Measurements from ENCODE around the gene PEX14.

PEX14 gene

DNA sequence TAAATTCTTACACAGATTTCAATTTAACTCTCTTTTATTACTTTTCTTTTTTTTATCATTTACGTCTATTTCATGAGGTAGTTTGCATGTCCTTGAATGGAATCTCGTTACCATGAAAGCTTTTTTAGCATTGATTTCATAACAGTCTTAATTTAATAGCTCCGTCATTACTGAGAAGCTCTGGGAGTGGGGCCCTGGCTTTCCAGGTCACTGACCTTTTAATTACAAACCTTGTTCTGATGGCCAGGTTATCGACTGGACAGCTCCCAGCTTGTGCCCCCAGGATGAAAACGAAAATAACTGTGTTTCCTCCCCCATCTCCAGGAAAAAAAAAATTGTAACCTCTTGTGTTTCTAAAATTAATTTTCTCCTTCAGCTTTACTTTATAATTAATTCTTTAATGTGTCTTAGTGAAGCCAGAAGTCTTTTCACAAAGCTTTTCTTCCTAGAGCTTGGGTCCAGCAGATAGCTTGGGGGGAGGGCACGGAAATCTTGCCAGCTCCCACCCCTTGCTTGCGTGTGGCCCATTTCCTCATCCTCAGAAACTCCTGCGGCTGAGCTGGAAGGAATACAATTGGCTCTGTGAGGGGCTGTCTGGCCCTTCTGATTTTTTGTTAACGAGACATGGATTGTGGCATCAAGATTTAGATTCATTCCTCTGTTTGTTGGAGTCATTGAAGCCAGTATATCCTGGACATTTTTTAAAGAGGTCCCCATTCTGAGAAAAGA lies 65.7 kb downstream of the PEX14 start:
- no peak for TF ChIP-seq TAF1 (IDR thresholded peaks at IDR 0.05; ENCODE audit: low read depth)
- no peak for TF ChIP-seq CREB1 (IDR thresholded peaks at IDR 0.05; ENCODE audit: low read depth)
- no peak for TF ChIP-seq YY1 (IDR thresholded peaks at IDR 0.05; ENCODE audit: low read depth)
- TF ChIP-seq, protein P1, sequence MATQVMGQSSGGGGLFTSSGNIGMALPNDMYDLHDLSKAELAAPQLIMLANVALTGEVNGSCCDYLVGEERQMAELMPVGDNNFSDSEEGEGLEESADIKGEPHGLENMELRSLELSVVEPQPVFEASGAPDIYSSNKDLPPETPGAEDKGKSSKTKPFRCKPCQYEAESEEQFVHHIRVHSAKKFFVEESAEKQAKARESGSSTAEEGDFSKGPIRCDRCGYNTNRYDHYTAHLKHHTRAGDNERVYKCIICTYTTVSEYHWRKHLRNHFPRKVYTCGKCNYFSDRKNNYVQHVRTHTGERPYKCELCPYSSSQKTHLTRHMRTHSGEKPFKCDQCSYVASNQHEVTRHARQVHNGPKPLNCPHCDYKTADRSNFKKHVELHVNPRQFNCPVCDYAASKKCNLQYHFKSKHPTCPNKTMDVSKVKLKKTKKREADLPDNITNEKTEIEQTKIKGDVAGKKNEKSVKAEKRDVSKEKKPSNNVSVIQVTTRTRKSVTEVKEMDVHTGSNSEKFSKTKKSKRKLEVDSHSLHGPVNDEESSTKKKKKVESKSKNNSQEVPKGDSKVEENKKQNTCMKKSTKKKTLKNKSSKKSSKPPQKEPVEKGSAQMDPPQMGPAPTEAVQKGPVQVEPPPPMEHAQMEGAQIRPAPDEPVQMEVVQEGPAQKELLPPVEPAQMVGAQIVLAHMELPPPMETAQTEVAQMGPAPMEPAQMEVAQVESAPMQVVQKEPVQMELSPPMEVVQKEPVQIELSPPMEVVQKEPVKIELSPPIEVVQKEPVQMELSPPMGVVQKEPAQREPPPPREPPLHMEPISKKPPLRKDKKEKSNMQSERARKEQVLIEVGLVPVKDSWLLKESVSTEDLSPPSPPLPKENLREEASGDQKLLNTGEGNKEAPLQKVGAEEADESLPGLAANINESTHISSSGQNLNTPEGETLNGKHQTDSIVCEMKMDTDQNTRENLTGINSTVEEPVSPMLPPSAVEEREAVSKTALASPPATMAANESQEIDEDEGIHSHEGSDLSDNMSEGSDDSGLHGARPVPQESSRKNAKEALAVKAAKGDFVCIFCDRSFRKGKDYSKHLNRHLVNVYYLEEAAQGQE (IDR thresholded peaks at IDR 0.05; ENCODE audit: low read depth) = peak; percentile 19; the same call in 1 of the 2 replicates

DNA sequence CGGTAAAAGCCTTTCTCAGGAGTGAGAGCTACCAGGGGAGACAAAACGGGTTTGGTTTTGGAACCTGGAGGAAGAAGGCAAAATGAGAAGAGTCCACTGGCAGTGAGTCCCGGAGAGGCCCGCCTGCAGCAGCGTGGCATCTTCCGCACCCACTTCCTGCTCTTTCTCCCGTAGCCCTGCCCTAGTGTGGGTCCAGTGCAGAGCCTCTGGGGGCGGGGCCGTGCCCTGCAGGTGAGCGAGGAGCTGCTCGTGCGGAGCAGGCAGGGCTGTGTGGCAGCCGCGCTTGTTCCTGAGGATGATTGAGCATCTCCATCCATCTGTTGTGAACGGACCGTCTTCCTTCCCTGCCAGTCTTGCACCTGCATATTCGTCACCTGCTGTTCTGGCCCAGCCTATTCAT lies 66.5 kb downstream of the PEX14 start:
- no peak for TF ChIP-seq TAF1 (IDR thresholded peaks at IDR 0.05; ENCODE audit: low read depth)
- no peak for TF ChIP-seq EP300 (IDR thresholded peaks at IDR 0.05; ENCODE audit: borderline replicate concordance)
- TF ChIP-seq TCF12 (IDR thresholded peaks at IDR 0.05; ENCODE audit: low read depth) = no peak
- TF ChIP-seq NFIC (IDR thresholded peaks at IDR 0.05) = no peak
- TF ChIP-seq EGR1 (IDR thresholded peaks at IDR 0.05) = no peak
- TF ChIP-seq ZBTB7A (IDR thresholded peaks at IDR 0.05; ENCODE audit: low read depth) = no peak
- TF ChIP-seq RAD21 (IDR thresholded peaks at IDR 0.05; ENCODE audit: low read depth) = no peak
- TF ChIP-seq YY1 (IDR thresholded peaks at IDR 0.05; ENCODE audit: low read depth) = no peak
- TF ChIP-seq, protein P1 (IDR thresholded peaks at IDR 0.05; ENCODE audit: low read depth) = no peak

DNA sequence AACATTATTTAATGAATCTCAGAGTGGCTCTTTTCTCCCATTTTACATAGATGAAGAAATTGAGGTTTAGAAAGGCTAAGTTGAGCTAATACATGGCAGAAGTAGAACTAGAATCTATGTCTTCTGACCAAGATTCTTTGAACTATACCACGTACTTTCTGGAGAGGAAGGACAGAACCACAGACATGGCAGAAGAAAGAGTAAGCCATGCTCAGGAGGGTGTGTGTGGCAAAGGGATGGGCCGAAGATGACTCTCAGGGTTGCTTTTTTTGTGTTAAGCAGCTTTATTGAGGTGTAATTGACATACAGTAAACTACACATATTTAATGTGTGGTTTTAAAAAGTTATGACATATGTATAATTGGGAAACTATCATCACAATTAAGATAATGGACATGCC lies 69.5 kb downstream of the PEX14 start:
- no peak for TF ChIP-seq TCF12 (IDR thresholded peaks at IDR 0.05; ENCODE audit: low read depth)
- TF ChIP-seq NFIC (IDR thresholded peaks at IDR 0.05) = no peak
- TF ChIP-seq CEBPB (IDR thresholded peaks at IDR 0.05) = no peak
- TF ChIP-seq FOXM1 (IDR thresholded peaks at IDR 0.05; ENCODE audit: borderline replicate concordance, low read depth) = no peak
- no peak for TF ChIP-seq TAF1 (IDR thresholded peaks at IDR 0.05; ENCODE audit: low read depth)
- TF ChIP-seq, protein P1 (IDR thresholded peaks at IDR 0.05; ENCODE audit: low read depth) = no peak
- TF ChIP-seq, protein P2, sequence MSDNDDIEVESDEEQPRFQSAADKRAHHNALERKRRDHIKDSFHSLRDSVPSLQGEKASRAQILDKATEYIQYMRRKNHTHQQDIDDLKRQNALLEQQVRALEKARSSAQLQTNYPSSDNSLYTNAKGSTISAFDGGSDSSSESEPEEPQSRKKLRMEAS (IDR thresholded peaks at IDR 0.05) = no peak
- TF ChIP-seq CREB1 (IDR thresholded peaks at IDR 0.05; ENCODE audit: low read depth) = no peak
- no peak for TF ChIP-seq EP300 (IDR thresholded peaks at IDR 0.05; ENCODE audit: borderline replicate concordance)
- no peak for TF ChIP-seq TEAD4 (IDR thresholded peaks at IDR 0.05)
- no peak for TF ChIP-seq YY1 (IDR thresholded peaks at IDR 0.05; ENCODE audit: low read depth)
- TF ChIP-seq, protein P3, sequence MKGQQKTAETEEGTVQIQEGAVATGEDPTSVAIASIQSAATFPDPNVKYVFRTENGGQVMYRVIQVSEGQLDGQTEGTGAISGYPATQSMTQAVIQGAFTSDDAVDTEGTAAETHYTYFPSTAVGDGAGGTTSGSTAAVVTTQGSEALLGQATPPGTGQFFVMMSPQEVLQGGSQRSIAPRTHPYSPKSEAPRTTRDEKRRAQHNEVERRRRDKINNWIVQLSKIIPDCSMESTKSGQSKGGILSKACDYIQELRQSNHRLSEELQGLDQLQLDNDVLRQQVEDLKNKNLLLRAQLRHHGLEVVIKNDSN (IDR thresholded peaks at IDR 0.05) = no peak
- TF ChIP-seq EGR1 (IDR thresholded peaks at IDR 0.05) = no peak
- TF ChIP-seq RAD21 (IDR thresholded peaks at IDR 0.05; ENCODE audit: low read depth) = no peak
- no peak for TF ChIP-seq ZBTB7A (IDR thresholded peaks at IDR 0.05; ENCODE audit: low read depth)

DNA sequence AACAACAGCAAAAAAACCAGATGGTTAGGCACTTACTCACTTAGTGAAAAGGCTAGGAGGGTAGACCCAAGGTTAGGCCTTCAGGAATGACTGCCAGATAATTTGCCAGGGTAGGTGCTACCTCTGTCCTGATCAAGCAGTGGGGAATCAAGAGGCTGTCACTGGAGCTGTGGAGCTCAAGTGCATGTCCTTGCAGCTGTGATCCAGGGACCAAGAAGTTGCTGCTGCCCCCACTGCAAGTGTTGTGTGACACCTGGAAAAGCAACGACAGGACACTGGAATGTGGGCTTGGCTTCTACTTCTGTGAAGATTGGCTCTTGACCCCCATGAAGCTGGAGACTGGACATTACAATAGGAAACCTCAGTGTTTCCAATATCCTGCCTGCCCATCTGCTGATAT lies 72.1 kb downstream of the PEX14 start:
- TF ChIP-seq, protein P1 (IDR thresholded peaks at IDR 0.05; ENCODE audit: low read depth) = no peak
- TF ChIP-seq TEAD4 (IDR thresholded peaks at IDR 0.05) (no peak), CREB1 (IDR thresholded peaks at IDR 0.05; ENCODE audit: low read depth) (no peak), TAF1 (IDR thresholded peaks at IDR 0.05; ENCODE audit: low read depth) (no peak), FOXM1 (IDR thresholded peaks at IDR 0.05; ENCODE audit: borderline replicate concordance, low read depth) (no peak)

Measured in Ishikawa (cell line).